HG03575 (cell line): Measurements from ENCODE around the gene PDLIM1.
"Not testable (repeated sequence)": the region's sequence is repeated elsewhere in the genome, so short reads cannot be mapped to it uniquely, and the experiment has no call there.

Experiments used
- ATAC-seq: cut with Tn5 transposase; IDR thresholded peaks from one replicate; pipeline ENCODE4 v1.9.1; 2021; ENCODE audit not compliant: unreplicated experiment, insufficient number of reproducible peaks, low FRiP score; ENCODE audit errors: extremely low read depth

PDLIM1 gene

DNA sequence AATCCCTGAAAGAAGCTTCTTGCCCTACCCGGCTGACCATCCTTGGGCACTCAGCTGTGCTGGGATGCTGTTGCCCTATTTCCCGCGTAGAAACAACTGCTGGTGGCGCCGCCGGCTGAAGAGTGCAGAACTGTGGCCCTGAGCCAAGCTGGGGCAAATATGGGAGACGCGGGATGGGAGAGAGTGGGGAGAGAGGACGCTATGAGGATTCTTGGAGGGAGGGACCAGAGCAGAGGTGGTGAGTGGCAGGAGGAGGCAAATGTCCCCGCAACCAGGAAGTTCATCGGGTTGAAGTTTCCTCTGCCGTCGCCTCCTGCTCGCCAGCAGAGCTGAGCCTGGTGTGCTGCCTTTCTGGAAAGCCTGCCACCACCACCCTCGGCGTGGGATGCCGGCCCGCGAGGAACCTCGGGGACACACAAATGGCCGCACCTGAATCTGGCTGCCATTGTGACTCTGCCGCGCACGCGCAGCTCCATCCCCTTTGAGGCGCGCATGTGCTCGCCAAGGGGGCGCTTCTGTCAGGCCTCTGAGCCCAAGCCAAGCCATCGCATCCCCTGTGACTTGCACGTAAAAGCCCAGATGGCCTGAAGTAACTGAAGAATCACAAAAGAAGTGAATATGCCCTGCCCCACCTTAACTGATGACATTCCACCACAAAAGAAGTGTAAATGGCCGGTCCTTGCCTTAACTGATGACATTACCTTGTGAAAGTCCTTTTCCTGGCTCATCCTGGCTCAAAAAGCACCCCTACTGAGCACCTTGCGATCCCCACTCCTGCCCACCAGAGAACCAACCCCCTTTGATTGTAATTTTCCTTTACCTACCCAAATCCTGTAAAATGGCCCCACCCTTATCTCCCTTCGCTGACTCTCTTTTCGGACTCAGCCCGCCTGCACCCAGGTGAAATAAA, 59.9 kb downstream of the PDLIM1 start:
- not testable (repeated sequence) for ATAC-seq

DNA sequence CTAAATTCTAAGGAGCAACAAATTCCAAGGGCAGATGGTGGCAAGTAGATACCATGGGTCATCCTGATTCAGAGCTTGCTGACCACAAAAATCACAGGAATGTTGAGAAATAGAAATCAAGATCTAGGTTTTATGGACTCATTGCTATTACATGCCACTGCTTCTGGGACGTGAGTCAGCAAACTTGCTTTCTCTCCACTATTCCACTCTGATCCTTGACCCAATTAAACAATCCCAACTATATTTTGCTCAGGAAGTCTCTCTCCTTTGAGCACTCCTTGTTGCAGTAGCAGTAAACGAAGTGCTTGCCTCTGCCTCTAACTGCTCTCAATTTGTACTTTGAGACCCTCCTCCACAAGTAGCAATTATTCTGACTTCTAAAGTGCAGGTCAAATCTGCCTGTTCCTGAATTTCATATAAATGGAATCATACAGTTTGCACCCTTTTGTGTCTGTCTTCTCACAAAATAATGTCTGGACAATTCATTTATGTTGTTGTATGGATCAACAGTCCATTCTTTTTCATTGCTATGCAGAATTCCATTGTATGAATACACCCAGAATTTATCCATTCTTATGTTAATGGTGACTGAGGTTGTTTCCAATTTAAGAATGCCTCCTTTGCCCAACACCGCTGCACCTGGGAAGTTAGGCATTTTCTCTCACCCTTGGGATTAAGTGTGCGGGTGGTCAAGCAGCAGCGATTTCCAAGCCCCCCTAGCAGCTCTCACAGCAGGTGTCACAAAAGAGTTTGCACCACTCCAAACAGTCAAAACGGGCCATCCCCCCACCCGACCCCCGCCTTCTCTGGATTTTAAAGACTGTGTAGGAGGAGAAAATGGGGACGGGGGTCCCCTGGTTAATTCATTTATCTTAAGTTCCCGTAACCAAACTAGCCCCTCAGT, 60.8 kb downstream of the PDLIM1 start:
- no peak for ATAC-seq

DNA sequence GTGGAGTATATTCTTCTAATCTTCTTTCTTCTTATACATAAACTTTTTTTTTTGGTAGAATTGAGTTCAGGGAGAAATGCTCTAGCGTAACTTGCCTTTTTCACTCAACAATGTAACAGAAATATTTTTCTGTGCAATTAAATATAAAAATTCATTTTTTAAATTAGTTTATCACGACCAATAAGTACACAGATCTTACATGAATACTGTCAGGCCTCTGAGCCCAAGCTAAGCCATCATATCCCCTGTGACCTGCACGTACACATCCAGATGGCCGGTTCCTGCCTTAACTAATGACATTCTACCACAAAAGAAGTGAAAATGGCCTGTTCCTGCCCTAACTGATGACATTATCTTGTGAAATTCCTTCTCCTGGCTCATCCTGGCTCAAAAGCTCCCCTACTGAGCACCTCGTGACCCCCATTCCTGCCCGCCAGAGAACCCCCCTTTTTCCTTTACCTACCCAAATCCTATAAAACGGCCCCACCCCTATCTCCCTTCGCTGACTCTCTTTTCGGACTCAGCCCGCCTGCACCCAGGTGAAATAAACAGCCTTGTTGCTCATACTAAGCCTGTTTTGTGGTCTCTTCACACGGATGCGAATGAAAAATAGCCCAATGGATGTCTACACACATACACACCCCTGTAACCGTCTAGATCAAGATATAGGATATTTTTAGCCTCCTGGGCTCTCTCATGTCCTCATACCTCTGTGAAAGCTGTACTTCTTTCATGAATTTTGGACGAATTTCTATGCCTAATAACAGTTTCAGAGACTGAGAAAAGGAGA, 61.7 kb downstream of the PDLIM1 start:
- ATAC-seq = not testable (repeated sequence)

DNA sequence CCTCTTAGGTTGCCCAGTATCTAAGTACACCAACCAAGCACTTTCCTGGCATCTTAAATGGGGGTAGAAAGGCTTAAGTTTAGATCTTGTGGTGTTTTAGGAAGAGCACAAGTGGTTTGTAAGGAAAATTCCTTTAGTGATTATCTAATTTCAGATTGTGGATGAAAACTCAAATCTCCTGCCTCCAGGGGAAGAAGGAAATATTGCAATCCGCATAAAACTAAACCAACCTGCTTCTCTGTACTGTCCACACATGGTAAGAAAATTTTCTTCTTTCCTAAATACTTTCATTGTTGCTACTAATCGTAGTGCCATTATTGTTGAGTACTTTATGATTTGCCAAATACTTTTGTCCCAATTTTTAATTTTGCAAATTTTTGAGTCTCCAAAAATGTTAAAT, 65.7 kb downstream of the PDLIM1 start:
- no peak for ATAC-seq

DNA sequence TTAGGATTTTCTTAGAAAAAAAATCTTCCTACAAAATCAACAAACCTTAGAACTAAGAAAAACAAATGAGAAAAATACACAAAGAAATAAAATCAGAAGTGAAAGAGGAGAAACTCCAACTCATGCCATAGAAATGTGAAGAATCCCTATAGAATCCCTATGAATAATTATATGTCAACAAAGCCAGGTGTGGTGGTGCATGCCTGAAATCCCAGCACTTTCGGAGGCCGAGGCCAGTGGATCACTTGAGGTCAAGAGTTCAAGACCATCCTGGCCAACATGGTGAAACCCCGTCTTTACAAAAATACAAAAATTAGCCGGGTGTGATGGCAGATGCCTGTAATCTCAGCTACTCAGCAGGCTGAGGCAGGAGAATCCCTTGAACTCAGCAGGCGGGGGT, 69.7 kb downstream of the PDLIM1 start:
- ATAC-seq = no peak

DNA sequence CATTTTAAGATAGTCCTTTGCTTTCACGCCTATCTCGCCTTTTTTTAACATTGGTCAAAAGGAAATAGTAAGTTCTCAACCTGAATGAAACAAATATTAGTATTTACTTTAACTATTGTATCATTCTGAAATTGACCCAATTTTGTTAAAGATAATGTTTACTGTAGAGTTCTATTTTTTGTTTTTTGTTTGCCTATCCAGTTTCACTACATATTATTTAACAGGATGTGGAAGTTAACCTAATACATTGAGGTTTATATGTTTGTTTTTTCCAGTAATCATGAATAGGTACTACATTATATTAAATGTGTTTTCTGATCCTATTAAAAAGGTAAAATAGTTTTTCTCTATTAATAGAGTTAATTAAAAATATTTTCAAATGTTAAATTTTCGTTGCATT, 70.3 kb downstream of the PDLIM1 start:
- ATAC-seq = no peak

DNA sequence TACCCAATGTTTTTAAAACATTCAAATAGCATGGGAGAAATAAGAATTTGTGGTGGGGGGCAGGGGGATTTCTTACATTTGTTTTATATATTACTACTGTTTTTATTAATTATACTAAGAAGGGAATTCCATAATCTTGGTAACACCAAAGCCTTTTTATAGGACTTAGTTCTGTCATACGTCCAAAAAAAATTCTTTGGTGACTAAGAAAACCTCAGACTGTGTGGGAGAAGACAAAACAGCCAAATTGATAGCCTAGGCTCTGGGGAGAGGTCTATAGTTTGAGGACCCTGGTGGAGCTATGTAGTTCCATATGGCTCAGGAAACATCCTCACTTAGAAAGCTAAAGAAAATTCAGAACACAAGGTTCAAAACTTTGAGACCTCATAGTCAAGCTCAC, 73.3 kb downstream of the PDLIM1 start:
- no peak for ATAC-seq

DNA sequence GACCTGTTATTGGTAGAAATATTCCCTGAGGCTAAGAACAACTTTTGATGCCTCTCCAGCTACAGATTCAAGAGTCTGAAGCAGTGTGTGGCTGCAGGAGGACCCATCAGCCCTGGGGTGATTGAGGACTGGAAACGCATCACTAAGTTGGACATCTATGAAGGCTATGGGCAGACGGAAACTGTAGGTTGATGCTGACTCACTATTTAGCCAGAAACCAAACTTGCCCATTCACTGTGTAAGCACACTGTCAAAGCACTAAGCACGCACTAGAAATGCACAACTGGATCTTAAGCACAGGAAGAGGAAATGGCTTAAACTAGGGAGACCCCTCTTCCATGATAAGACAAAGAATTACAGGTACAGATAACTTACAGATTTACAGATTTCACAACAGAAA, 76.0 kb downstream of the PDLIM1 start:
- ATAC-seq = no peak

DNA sequence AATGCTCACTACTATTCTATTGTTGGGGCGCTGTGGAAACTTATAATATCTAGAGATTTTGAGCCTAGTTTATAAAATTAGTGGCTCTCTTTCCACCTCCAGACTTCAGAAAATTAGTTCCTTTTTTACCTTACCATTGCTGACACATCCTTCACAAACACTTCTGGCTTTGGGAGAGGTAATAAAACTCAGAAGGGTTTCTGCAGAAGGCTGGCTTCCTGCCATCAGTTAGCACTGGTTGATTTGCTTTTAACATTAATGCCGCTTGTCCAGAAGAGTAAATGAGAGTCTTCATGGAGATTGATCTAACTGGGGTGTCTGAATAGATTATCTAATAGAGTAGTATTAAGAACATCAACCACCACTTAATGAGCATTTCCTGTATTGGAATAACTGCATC, 76.4 kb downstream of the PDLIM1 start:
- ATAC-seq = no peak

DNA sequence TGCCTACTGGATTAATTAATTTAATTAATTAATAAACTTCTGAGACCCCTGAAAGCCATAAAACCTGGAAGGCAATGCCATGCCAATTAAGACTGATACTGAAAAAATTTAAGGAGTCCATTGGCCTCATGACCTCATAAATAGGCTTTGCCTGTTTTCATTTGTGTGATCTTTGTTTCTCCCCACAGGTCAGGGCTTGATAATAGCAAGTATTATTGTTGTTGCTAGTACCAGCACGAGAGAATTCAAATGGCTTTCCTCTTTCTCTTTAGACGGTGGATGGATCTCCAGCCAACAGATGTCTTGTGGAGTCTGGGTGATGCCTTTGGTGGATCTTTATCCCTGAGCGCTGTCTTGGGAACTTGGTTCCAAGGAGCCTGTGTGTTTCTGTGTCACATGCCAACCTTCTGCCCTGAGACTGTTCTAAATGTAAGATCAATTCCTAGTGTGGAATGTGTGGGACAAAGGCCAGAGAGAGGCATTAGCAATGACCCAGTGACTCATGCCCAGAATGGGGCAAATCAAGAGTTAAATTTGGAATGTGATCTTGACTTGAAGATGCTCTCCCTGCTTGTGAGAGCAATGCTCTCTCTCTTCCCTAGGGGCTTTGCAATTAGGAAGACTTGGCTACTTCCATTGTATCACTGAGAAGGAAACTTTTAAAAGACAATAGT, 79.1 kb downstream of the PDLIM1 start:
- ATAC-seq = no peak

DNA sequence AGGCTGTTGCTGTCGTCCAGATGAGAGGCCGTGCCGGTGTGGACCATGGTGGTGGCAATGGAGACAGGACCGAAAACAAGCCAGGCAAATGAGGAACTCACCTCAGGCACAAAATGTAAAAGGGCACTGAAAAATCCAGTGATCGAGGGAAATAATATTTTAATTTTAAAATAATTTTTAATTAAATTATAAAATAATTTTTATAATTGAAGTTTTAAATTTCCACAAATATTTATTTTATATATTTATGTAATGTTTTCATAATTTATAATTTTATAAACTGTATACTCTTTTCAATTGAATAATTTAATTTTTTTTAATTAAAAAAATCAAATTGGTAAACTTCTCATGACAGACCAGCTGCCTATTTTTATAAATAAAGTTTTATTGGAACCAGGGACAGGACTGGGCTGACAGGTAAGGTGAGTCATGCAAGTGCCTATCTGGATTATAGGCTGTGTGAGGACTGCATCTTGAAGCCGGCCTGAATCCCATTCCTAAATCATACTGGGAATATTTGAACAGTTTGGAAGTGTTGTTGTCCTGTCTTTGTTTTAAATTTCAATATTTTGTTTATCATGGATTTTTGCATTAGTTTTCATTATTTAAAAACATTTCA, 81.2 kb downstream of the PDLIM1 start:
- no peak for ATAC-seq

DNA sequence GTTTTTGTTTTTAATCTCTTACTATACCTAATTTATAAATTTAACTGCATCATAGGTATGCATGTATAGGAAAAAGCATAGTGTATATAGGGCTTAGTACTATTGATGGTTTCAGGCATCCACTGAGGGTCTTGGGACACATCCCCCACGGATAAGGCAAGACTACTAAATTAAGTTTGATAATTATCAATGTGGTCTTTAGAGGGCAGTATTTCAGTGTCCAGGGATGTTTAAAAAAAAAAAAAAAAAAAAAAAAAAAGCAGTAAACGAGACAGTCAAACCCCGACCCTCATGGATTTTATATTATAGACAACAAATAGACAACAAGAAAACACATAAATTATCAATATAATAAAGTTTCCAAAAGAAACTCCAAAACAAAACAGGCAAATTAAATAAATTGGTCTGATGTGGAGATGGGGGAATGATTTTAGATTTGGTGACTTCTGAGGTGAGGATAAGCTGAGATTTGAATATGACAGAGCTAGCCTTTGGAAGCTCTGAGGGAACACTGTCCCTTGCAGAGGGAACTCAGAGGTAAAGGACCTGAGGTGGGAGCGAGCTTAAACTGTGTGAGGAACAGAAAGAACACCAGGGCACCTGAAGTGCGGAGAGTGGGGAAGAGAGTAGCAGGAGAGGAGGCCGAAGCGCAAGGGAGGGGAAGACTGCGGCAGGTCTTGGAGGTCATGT, 82.0 kb downstream of the PDLIM1 start:
- ATAC-seq = no peak

DNA sequence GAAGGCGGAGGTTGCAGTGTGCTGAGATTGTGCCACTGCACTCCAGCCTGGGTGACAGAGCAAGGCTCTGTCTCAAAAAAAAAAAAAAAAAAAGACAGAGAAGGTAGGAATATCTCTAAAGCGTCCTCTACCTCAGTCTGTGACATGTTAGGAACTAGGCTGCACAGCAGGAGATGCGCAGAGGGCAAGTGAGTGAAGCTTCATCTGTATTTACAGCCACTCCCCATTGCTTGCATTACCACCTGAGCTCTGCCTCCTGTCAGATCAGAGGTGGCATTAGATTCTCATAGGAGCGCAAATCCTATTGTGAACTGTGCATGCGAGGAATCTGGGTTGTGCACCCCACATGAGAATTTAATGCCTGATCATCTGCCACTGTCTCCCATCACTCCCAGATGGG, 87.9 kb downstream of the PDLIM1 start:
- not testable (repeated sequence) for ATAC-seq

DNA sequence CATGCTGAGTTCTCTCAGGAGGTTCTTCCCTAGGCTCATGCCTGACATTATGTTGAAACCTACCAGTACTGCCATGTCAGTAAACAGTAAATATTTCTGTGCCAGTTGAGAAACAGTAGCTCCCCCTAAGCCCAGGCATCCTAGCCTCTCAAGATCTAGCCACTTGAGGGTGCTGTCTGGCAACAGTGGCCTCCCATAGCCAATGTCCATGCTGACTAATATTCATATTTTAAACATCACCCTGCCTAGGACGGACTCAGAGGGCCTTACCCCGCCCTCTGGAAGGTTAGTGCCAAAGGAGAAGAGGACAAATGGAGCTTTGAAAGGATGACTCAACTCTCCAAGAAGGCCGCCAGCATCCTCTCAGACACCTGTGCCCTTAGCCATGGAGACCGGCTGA, 89.1 kb downstream of the PDLIM1 start:
- ATAC-seq = no peak

DNA sequence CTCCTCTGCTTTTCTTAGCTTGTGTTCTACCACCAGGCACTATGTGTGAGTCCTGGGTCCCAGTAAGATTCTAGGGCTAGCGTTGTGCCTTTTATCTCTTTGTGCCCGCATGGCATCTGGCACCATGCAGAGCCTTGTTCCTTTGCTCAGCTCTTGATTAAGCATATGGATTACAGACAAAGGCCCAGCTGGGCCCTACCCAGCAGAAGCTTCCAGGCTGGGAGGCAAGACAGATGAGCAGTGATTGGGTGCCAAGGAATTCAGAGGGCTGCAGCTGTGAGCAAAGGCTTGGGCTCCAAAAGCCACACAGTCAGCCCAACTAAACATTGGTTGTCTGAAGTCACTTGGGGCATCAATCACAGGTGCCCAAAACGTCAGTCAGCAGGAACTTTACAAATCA, 94.8 kb downstream of the PDLIM1 start:
- ATAC-seq = no peak

DNA sequence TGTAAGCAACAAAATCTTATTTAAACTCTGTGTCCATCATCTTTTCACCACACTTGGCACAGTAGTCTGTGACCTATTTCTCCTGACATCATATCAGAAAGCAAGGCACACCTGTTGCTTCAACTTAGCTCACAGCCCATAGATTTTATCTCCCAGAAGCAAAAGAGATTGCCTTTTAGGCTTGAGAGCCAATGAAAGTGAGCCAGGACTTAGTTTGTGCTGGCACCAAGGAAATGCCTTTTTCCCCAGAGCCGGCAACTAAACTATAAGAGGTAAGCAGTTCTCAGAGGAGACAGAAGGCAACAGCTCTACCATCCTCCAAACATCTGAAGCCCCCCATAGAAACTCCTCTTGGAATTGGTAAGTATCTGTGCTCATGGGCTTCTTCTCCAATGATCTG, 96.9 kb downstream of the PDLIM1 start, which contains the start of gene ACSM6:
ACSM6 (plus strand) TSS at position 295 of the 400 bp plus-strand sequence. CDS start 248 bp downstream, outside the sequence.
- no peak for ATAC-seq

DNA sequence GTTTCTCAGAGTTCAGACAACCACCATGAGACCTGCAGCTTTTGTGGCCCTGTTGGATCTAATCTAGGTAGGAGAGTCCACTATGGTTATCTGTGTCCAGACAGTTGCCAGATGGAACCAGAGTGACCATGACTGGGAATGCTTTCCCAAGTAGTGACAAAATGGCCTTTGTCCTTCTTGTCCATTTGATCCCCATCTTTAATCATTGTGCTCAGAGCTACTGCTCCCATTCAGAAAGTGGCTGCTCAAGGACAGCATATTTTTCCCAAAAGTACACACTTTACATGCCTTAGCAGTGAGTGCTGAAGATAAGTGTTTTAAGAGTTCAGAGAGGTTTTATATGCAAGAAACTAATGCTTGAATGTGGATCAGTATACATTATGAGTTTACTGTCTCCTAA, 102.2 kb downstream of the PDLIM1 start:
- no peak for ATAC-seq

DNA sequence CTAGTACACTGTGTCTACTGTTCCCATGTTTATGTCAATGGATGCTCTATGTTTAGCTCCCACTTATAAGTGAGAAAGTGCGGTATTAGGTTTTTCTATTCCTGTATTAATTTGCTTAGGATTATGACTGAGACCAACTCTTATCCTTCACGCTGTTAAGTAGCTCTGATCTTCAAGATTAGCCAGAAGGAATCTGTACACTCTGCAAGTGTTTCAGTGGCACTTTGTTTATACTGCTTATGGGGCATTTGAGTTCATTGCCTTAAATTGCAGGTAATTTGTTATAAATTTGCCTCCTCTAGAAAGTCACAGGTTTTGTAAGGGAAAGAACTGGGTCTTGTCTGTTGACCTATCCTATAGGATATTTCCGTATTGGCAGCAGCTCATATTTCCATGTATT, 103.2 kb downstream of the PDLIM1 start:
- ATAC-seq = no peak
